Esophagus muscularis mucosa (tissue), 4 donors: ENCODE measurements around the gene CDC45. TPM values are rescaled to one million over a fixed set of nuclear protein-coding genes. Genes with fewer than 3 reads are reported as not detected.

Experiments used
- DNase-seq: peaks from one replicate; pipeline ENCODE4 v3.0.0-alpha.2; 2017; ENCODE audit errors: extremely low spot score
- H3K27ac ChIP-seq, 4 donors: fragments of 200-600 bp; sonication (generic); replicated peaks in 1 of 4; 1 replicate in 3 of 4; 2 replicates in 1 of 4; pipeline ENCODE4 v1.5.1; 2016 to 2019; ENCODE audit warnings: mild to moderate bottlenecking in 1 of 4
- H3K27me3 ChIP-seq, 4 donors: fragments of 200-600 bp; sonication (generic); one replicate each; pipeline versions ENCODE4 v1.5.1 to v1.6.0; 2016 to 2019
- H3K36me3 ChIP-seq, 4 donors: fragments of 200-600 bp; sonication (generic); one replicate each; pipeline ENCODE4 v1.5.1; 2016 to 2019
- H3K4me1 ChIP-seq, 4 donors: fragments of 200-600 bp; sonication (generic); one replicate each; pipeline ENCODE4 v1.5.1; 2016 to 2019
- H3K4me3 ChIP-seq, 4 donors: fragments of 200-600 bp; sonication (generic); 1 replicate in 2 of 4; 2 replicates in 2 of 4; pipeline ENCODE4 v1.5.1; 2016 to 2019; ENCODE audit warnings: mild to moderate bottlenecking in 4 of 4, moderate library complexity in 1 of 4
- H3K9me3 ChIP-seq, 4 donors: fragments of 200-600 bp; sonication (generic); 1 replicate in 3 of 4; 2 replicates in 1 of 4; pipeline ENCODE4 v1.5.1; 2016 to 2019
- CTCF ChIP-seq, 3 experiments: fragments of 200-600 bp in 2 of 3; fragments of 450-650 bp in 1 of 3; sonication (generic) in 2 of 3; IDR thresholded peaks; one replicate each; pipeline ENCODE4 v1.5.1; 2017 to 2019; ENCODE audit warnings: antibody characterized with exemption in 3 of 3, mild to moderate bottlenecking in 2 of 3, moderate library complexity in 1 of 3
- EP300 ChIP-seq: sonication (generic); formaldehyde crosslinking; IDR thresholded peaks from one replicate; pipeline ENCODE4 v1.6.1; 2017; ENCODE audit warnings: antibody characterized with exemption
- POLR2A ChIP-seq: fragments of 450-650 bp; IDR thresholded peaks from one replicate; pipeline ENCODE4 v1.6.1; 2017; ENCODE audit warnings: antibody characterized with exemption, moderate library complexity, mild to moderate bottlenecking, low read depth
- POLR2AphosphoS5 ChIP-seq, 2 donors: sonication (generic); formaldehyde crosslinking; IDR thresholded peaks; one replicate each; pipeline ENCODE4 v1.6.1; 2017; ENCODE audit warnings: antibody characterized with exemption in 2 of 2
- WGBS: methylation state at CpG from one replicate; pipeline ENCODE4 v1.1.5; 2018; 5-methylcytosine and 5-hydroxymethylcytosine counted together
- intact Hi-C: fragments of 100-400 bp; cut with DNase I; formaldehyde crosslinking; loops from one replicate; pipeline ENCODE4 v1.15.1; 2023
- total RNA-seq, 4 donors: library from RNA; depleted of rRNA; stranded (reverse); fragments of >200 nt; gene quantifications; one replicate each; pipeline versions ENCODE4 v1.1.0 to v1.2.1, GENCODE V29; 2016

The CDC45 gene
- total RNA-seq, 4 donors from 2014 or later, result 0.32 to 1.1 (median 0.42) TPM; not detected in 1

GRCh38 chr22:19506212-19506611 lies 26.5 kb downstream of the CDC45 start:
- WGBS, result 85% methylated on average over 10 of the region's 10 CpGs
- Histone ChIP-seq H3K9me3 (no peaks in the 10 kb centered on the region), H3K4me3 (no peak overlapping the region), H3K27me3 (no peaks in the 10 kb centered on the region), H3K27ac (no peak overlapping the region), H3K36me3 (no peaks in the 10 kb centered on the region), H3K4me1 (no peaks in the 10 kb centered on the region)
- DNase-seq, result no peak
- intact Hi-C loops, result no loop called here
- TF ChIP-seq POLR2A (no peak), POLR2AphosphoS5 (IDR thresholded peaks at IDR 0.05) (no peak), CTCF (IDR thresholded peaks at IDR 0.05) (no peak), EP300 (no peak)

- Histone ChIP-seq H3K36me3 (no peaks in the 10 kb centered on the region), H3K27me3 (no peaks in the 10 kb centered on the region), H3K4me3 (no peak overlapping the region), H3K27ac (no peak overlapping the region), H3K9me3 (no peaks in the 10 kb centered on the region), H3K4me1 (no peaks in the 10 kb centered on the region)
- 100% methylated on average over 4 of the region's 4 CpGs for WGBS
- TF ChIP-seq POLR2A (no peak), EP300 (no peak), CTCF (IDR thresholded peaks at IDR 0.05) (no peak), POLR2AphosphoS5 (IDR thresholded peaks at IDR 0.05) (no peak)
- intact Hi-C loops, result no loop called here
- no peak for DNase-seq
Measured at GRCh38 chr22:19507534-19507861, 27.8 kb downstream of the CDC45 start.

- WGBS, result 100% methylated on average over 3 of the region's 10 CpGs
- intact Hi-C loops, result no loop called here
- Histone ChIP-seq H3K4me1 (no peaks in the 10 kb centered on the region), H3K27ac (no peak overlapping the region), H3K36me3 (no peaks in the 10 kb centered on the region), H3K4me3 (no peak overlapping the region), H3K9me3 (no peaks in the 10 kb centered on the region), H3K27me3 (no peaks in the 10 kb centered on the region)
- no peak for DNase-seq
- TF ChIP-seq EP300 (no peak), POLR2AphosphoS5 (IDR thresholded peaks at IDR 0.05) (no peak), POLR2A (no peak), CTCF (IDR thresholded peaks at IDR 0.05) (no peak)
Measured at GRCh38 chr22:19508024-19508776, 28.5 kb downstream of the CDC45 start.

- no peaks in the 10 kb centered on the region for H3K27me3 ChIP-seq
- no peak for DNase-seq
- TF ChIP-seq POLR2A (no peak), POLR2AphosphoS5 (IDR thresholded peaks at IDR 0.05) (no peak), CTCF (IDR thresholded peaks at IDR 0.05) (no peak), EP300 (no peak)
- H3K9me3 ChIP-seq, result peaks cover 0 to 6% (median 3%) of the 10 kb centered on the region in 4 donors
- intact Hi-C loops, result no loop called here
- 81% methylated on average over 3 of the region's 3 CpGs for WGBS
- H3K36me3 ChIP-seq, result no peaks in the 10 kb centered on the region
- H3K4me3 ChIP-seq, result no peak overlapping the region
- H3K27ac ChIP-seq, result no peak overlapping the region
- no peaks in the 10 kb centered on the region for H3K4me1 ChIP-seq
Measured at GRCh38 chr22:19509191-19509590, 29.5 kb downstream of the CDC45 start.

GRCh38 chr22:19509923-19510322 lies 30.2 kb downstream of the CDC45 start:
- Histone ChIP-seq H3K9me3 (peaks cover 0 to 13% (median 3%) of the 10 kb centered on the region in 4 donors), H3K4me3 (no peak overlapping the region), H3K4me1 (no peaks in the 10 kb centered on the region), H3K27me3 (no peaks in the 10 kb centered on the region), H3K36me3 (no peaks in the 10 kb centered on the region), H3K27ac (no peak overlapping the region)
- intact Hi-C loops, result no loop called here
- DNase-seq, result no peak
- TF ChIP-seq EP300 (no peak), POLR2A (no peak), CTCF (IDR thresholded peaks at IDR 0.05) (no peak), POLR2AphosphoS5 (IDR thresholded peaks at IDR 0.05) (no peak)
- WGBS, result 96% methylated on average over 2 of the region's 2 CpGs
